GM10248 (cell line): Measurements from ENCODE around the gene PGD.

ENCODE experiments used
- CTCF ChIA-PET: fragments of 300-600 bp; sonication (Branson Sonifier 250); formaldehyde crosslinking; extraction: SDS; loops from one replicate; lab custom pipeline; 2021; ENCODE audit warnings: antibody characterized with exemption; lab: Yijun Ruan, JAX
- POLR2A ChIA-PET: fragments of 350-650 bp; sonication (Branson Sonifier 250); formaldehyde crosslinking; extraction: SDS; loops from one replicate; lab custom pipeline; 2020; ENCODE audit warnings: antibody characterized with exemption; lab: Yijun Ruan, JAX
- DNase-seq: peaks from one replicate; pipeline ENCODE4 v3.0.0; 2012; ENCODE audit errors: extremely low spot score
- CTCF ChIP-seq: IDR thresholded peaks from 2 replicates; pipeline ENCODE4 v1.5.1; 2012; ENCODE audit warnings: mild to moderate bottlenecking, low read depth; ENCODE audit errors: extremely low read depth, missing control alignments, control extremely low read depth

Gene PGD

GRCh38 chr1:10374442-10374860 lies 24.4 kb upstream of the PGD start:
- no peak for DNase-seq
- ChIA-PET POLR2A (no interaction called here), CTCF (interaction anchor here (0.8 to 1.7 kb wide), 2 partner anchors 12 to 120 kb away, joined by 3 to 4 read pairs; no protein-coding TSS in a partner anchor)
- TF ChIP-seq CTCF: no peak

DNA sequence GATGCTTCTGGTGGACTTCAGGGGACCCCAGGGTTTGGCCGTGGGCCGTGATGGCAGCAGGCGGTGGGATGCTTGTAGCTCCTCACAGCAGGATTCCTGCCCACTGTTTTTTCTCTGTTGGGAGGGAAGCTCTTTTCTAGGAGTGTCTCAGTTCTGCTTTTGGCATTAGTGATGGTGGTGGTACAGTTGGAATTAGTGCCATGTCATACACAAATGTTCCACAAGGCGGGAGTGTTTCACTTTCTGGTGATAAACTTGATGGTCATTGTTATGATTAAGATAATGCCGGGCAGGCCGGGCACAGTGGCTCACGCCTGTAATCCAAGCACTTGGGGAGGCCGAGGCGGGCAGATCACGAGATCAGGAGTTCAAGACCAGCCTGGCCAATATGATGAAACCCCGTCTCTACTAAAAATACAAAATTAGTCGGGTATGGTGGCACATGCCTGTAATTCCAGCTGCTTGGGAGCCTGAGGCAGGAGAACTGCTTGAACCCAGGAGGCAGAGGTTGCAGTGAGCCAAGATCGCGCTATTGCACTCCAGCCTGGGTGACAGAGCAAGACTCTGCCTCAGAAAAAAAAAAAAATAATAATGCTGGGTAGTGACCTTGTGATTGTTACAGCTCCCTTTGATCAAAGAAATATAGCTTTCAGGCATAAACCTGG lies 21.4 kb upstream of the PGD start:
- peak; percentile 65 for TF ChIP-seq CTCF
- CTCF ChIA-PET: interaction anchor here (0.6 to 2.3 kb wide), 24 partner anchors 10 to 183 kb away, joined by 3 to 20 read pairs (median 3); partner anchors contain the start of genes CENPS, KIF1B and PGD
- POLR2A ChIA-PET: interaction anchor here (0.6 kb wide), 1 partner anchor 351 kb away, joined by 5 read pairs; no protein-coding TSS in a partner anchor
- peak; percentile 52 for DNase-seq

GRCh38 chr1:10378081-10378841 lies 20.6 kb upstream of the PGD start:
- ChIA-PET CTCF (interaction anchor here (0.8 to 2.3 kb wide), 17 partner anchors 9 to 184 kb away, joined by 3 to 20 read pairs (median 4); partner anchors contain the start of genes CENPS, KIF1B and PGD), POLR2A (no interaction called here)
- TF ChIP-seq CTCF: no peak
- DNase-seq: no peak

DNA sequence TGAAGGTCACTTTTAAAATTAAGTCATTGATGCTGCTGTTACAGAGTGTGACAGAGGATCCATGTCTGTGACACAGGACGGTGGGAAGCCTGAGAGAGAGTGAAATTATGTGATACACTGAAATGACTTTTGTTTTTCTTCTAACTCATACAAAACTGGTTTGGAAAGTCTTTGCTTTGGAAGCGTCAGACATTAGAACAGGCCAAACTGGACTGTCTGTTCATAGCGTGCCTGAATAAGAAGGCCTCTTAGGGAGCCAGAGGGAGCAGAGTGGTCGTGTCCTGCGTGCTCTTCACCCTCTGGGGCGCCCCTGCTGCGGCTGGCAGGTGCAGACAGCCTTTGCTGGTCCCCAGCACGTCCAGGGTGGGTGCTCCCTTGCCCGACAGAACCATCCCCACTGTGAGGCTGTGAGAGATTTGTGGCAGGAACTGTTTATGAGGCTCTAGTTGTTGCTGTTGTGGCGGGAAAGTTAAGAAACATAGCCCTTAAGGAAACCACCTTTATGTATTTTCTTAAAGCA lies 19.7 kb upstream of the PGD start:
- POLR2A ChIA-PET: no interaction called here
- DNase-seq: no peak
- TF ChIP-seq CTCF: no peak
- CTCF ChIA-PET: interaction anchor here (1.0 to 2.3 kb wide), 3 partner anchors 30 to 116 kb away, joined by 3 to 9 read pairs (median 4); partner anchors contain the start of gene CENPS

DNA sequence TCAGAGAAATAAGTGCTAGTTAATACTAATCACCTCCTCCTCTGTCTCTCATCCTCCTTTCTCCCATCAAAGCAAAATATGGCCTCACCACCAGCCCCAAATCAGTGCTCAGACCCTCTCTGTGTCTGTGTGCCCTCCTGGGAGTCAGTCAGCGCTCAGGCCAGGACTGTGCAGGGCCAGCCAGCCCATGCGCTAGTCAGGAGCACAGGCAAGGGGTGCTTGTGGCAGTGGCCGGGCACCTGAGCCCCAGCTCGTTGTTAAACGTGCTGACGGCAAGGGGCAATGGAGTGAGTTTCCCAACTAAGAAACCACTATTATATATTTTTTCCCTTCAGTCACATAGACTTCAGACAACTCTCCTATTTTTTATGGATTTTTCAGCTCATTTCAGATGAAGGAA lies 19.2 kb upstream of the PGD start:
- ChIA-PET CTCF (interaction anchor here (1.0 to 2.3 kb wide), 2 partner anchors 12 to 50 kb away, joined by 4 to 6 read pairs; partner anchors contain the start of gene CENPS), POLR2A (no interaction called here)
- no peak for TF ChIP-seq CTCF
- no peak for DNase-seq
